HEK293 (cell line): Measurements from ENCODE around the gene ZBED4.
A peak's percentile ranks its signal among the peaks of the same experiment; 100 is the strongest.

Source experiments
- CTCF ChIP-seq: fragments of 450-650 bp; formaldehyde crosslinking; IDR thresholded peaks from 2 replicates; pipeline ENCODE4 v1.5.1; 2016; ENCODE audit warnings: missing biosample characterization, missing genetic modification characterization
- FEZF1 ChIP-seq: fragments of 450-650 bp; formaldehyde crosslinking; IDR thresholded peaks from 2 replicates; pipeline ENCODE4 v1.5.1; 2016; ENCODE audit warnings: missing biosample characterization, missing genetic modification characterization
- KLF9 ChIP-seq: fragments of 450-650 bp; formaldehyde crosslinking; IDR thresholded peaks from 2 replicates; pipeline ENCODE4 v1.5.1; 2016; ENCODE audit warnings: missing biosample characterization, missing genetic modification characterization, low read depth
- MYNN ChIP-seq: fragments of 450-650 bp; formaldehyde crosslinking; IDR thresholded peaks from 2 replicates; pipeline ENCODE4 v1.5.1; 2016; ENCODE audit warnings: missing biosample characterization, missing genetic modification characterization, borderline replicate concordance
- OSR2 ChIP-seq: fragments of 450-650 bp; formaldehyde crosslinking; IDR thresholded peaks from 2 replicates; pipeline ENCODE4 v1.5.1; 2016; ENCODE audit warnings: missing biosample characterization, missing genetic modification characterization
- PRDM1 ChIP-seq: fragments of 450-650 bp; formaldehyde crosslinking; IDR thresholded peaks from 2 replicates; pipeline ENCODE4; 2016; ENCODE audit warnings: missing biosample characterization, missing genetic modification characterization
- PRDM4 ChIP-seq: fragments of 450-650 bp; formaldehyde crosslinking; IDR thresholded peaks from 2 replicates; pipeline ENCODE4 v1.5.1; 2017; ENCODE audit warnings: missing biosample characterization, missing genetic modification characterization
- RBAK ChIP-seq: fragments of 450-650 bp; formaldehyde crosslinking; IDR thresholded peaks from 2 replicates; pipeline ENCODE4 v1.5.1; 2016; ENCODE audit warnings: missing biosample characterization, missing genetic modification characterization
- SALL2 ChIP-seq: fragments of 450-650 bp; formaldehyde crosslinking; IDR thresholded peaks from 2 replicates; pipeline ENCODE4 v1.5.0; 2017; ENCODE audit warnings: missing biosample characterization, mild to moderate bottlenecking, missing genetic modification characterization, borderline replicate concordance
- SCRT2 ChIP-seq: fragments of 450-650 bp; formaldehyde crosslinking; IDR thresholded peaks from 2 replicates; pipeline ENCODE4 v1.5.1; 2016; ENCODE audit warnings: missing biosample characterization, missing genetic modification characterization
- ZNF114 ChIP-seq: fragments of 450-650 bp; formaldehyde crosslinking; IDR thresholded peaks from 2 replicates; pipeline ENCODE4 v1.5.0; 2017; ENCODE audit warnings: missing biosample characterization, missing genetic modification characterization
- ZNF146 ChIP-seq: fragments of 450-650 bp; formaldehyde crosslinking; IDR thresholded peaks from 2 replicates; pipeline ENCODE4 v1.5.1; 2016; ENCODE audit warnings: missing biosample characterization, missing genetic modification characterization
- ZNF148 ChIP-seq: fragments of 450-650 bp; formaldehyde crosslinking; IDR thresholded peaks from 2 replicates; pipeline ENCODE4 v1.5.0; 2017; ENCODE audit warnings: missing biosample characterization, missing genetic modification characterization, borderline replicate concordance
- ZNF19 ChIP-seq: fragments of 450-650 bp; formaldehyde crosslinking; IDR thresholded peaks from 2 replicates; pipeline ENCODE4; 2016; ENCODE audit warnings: missing biosample characterization, missing genetic modification characterization, low read depth
- ZNF302 ChIP-seq: fragments of 450-650 bp; formaldehyde crosslinking; IDR thresholded peaks from 2 replicates; pipeline ENCODE4 v1.5.1; 2016; ENCODE audit warnings: missing biosample characterization, missing genetic modification characterization, low read depth
- ZNF341 ChIP-seq: fragments of 450-650 bp; formaldehyde crosslinking; IDR thresholded peaks from 2 replicates; pipeline ENCODE4; 2016; ENCODE audit warnings: low read depth, missing biosample characterization, missing genetic modification characterization
- ZNF416 ChIP-seq: fragments of 450-650 bp; formaldehyde crosslinking; IDR thresholded peaks from 2 replicates; pipeline ENCODE4 v1.5.1; 2016; ENCODE audit warnings: missing biosample characterization, missing genetic modification characterization
- ZNF426 ChIP-seq: fragments of 450-650 bp; formaldehyde crosslinking; IDR thresholded peaks from 2 replicates; pipeline ENCODE4 v1.5.1; 2017; ENCODE audit warnings: missing biosample characterization, missing genetic modification characterization, mild to moderate bottlenecking, inconsistent platforms, moderate library complexity
- ZNF624 ChIP-seq: fragments of 450-650 bp; formaldehyde crosslinking; IDR thresholded peaks from 2 replicates; pipeline ENCODE4 v1.5.1; 2017; ENCODE audit warnings: missing biosample characterization, missing genetic modification characterization
- ZNF645 ChIP-seq: fragments of 450-650 bp; formaldehyde crosslinking; IDR thresholded peaks from 2 replicates; pipeline ENCODE4; 2016; ENCODE audit warnings: missing biosample characterization, missing genetic modification characterization
- ZNF658 ChIP-seq: fragments of 450-650 bp; formaldehyde crosslinking; IDR thresholded peaks from 2 replicates; pipeline ENCODE4; 2016; ENCODE audit warnings: missing biosample characterization, missing genetic modification characterization
- ZNF768 ChIP-seq: fragments of 450-650 bp; formaldehyde crosslinking; IDR thresholded peaks from 2 replicates; pipeline ENCODE4 v1.5.1; 2018; ENCODE audit warnings: missing biosample characterization, mild to moderate bottlenecking, missing genetic modification characterization
- TF ChIP-seq, protein P1 (sequence below): fragments of 450-650 bp; formaldehyde crosslinking; IDR thresholded peaks from 2 replicates; pipeline ENCODE4 v1.5.1; 2016; ENCODE audit warnings: missing biosample characterization, missing genetic modification characterization
- TF ChIP-seq, protein P2 (sequence below): fragments of 450-650 bp; formaldehyde crosslinking; IDR thresholded peaks from 2 replicates; pipeline ENCODE4 v1.5.1; 2016; ENCODE audit warnings: missing biosample characterization, missing genetic modification characterization
- TF ChIP-seq, protein P3 (sequence below): fragments of 450-650 bp; formaldehyde crosslinking; IDR thresholded peaks from 2 replicates; pipeline ENCODE4 v1.5.1; 2016; ENCODE audit warnings: missing biosample characterization, missing genetic modification characterization
- TF ChIP-seq, protein P4 (sequence below): fragments of 450-650 bp; formaldehyde crosslinking; optimal IDR thresholded peaks from 2 replicates; pipeline ENCODE3; 2016; ENCODE audit warnings: missing biosample characterization, mild to moderate bottlenecking, missing genetic modification characterization

The ZBED4 gene

GRCh38 chr22:49852898-49853894 is at the start of gene ZBED4 (continued):
- TF ChIP-seq RBAK (tag by site-specific recombination) (no peak), ZNF146 (tag by site-specific recombination) (peak; percentile 6; the same call in 1 of the 2 replicates), SCRT2 (no peak), ZNF426 (tag by site-specific recombination) (no peak), ZNF768 (tag by site-specific recombination) (no peak), FEZF1 (tag by site-specific recombination) (no peak), ZNF658 (no peak), ZNF645 (tag by site-specific recombination) (no peak), ZNF302 (tag by site-specific recombination) (no peak), ZNF114 (tag by site-specific recombination) (no peak), KLF9 (tag by site-specific recombination) (peak; percentile 75), CTCF (tag by site-specific recombination) (no peak), PRDM1 (tag by site-specific recombination) (no peak), ZNF148 (no peak), MYNN (tag by site-specific recombination) (no peak), ZNF341 (tag by site-specific recombination) (peak; percentile 88), ZNF19 (tag by site-specific recombination) (no peak), SALL2 (tag by site-specific recombination) (no peak), ZNF416 (tag by site-specific recombination) (no peak), OSR2 (tag by site-specific recombination) (no peak), ZNF624 (tag by site-specific recombination) (no peak), PRDM4 (tag by site-specific recombination) (peak; percentile 54; the same call in 1 of the 2 replicates)
- TF ChIP-seq, protein P1, sequence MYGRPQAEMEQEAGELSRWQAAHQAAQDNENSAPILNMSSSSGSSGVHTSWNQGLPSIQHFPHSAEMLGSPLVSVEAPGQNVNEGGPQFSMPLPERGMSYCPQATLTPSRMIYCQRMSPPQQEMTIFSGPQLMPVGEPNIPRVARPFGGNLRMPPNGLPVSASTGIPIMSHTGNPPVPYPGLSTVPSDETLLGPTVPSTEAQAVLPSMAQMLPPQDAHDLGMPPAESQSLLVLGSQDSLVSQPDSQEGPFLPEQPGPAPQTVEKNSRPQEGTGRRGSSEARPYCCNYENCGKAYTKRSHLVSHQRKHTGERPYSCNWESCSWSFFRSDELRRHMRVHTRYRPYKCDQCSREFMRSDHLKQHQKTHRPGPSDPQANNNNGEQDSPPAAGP (tag by site-specific recombination) = peak; percentile 52; the same call in 1 of the 2 replicates
- TF ChIP-seq, protein P2, sequence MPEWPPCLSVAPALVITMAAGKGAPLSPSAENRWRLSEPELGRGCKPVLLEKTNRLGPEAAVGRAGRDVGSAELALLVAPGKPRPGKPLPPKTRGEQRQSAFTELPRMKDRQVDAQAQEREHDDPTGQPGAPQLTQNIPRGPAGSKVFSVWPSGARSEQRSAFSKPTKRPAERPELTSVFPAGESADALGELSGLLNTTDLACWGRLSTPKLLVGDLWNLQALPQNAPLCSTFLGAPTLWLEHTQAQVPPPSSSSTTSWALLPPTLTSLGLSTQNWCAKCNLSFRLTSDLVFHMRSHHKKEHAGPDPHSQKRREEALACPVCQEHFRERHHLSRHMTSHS (tag by site-specific recombination) = no peak
- TF ChIP-seq, protein P3, sequence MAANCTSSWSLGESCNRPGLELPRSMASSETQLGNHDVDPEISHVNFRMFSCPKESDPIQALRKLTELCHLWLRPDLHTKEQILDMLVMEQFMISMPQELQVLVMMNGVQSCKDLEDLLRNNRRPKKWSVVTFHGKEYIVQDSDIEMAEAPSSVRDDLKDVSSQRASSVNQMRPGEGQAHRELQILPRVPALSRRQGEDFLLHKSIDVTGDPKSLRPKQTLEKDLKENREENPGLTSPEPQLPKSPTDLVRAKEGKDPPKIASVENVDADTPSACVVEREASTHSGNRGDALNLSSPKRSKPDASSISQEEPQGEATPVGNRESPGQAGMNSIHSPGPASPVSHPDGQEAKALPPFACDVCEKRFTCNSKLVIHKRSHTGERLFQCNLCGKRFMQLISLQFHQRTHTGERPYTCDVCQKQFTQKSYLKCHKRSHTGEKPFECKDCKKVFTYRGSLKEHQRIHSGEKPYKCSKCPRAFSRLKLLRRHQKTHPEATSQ (tag by site-specific recombination) = no peak
- TF ChIP-seq, protein P4, sequence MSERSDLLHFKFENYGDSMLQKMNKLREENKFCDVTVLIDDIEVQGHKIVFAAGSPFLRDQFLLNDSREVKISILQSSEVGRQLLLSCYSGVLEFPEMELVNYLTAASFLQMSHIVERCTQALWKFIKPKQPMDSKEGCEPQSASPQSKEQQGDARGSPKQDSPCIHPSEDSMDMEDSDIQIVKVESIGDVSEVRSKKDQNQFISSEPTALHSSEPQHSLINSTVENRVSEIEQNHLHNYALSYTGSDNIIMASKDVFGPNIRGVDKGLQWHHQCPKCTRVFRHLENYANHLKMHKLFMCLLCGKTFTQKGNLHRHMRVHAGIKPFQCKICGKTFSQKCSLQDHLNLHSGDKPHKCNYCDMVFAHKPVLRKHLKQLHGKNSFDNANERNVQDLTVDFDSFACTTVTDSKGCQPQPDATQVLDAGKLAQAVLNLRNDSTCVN (tag by site-specific recombination) = peak; percentile 95
